ENCODE results near the gene PDE1C.
A peak's percentile ranks its signal among the peaks of the same experiment; 100 is the strongest.

Gene PDE1C

GRCh38 chr7:31767686-31768358 is 302.4 kb downstream of the PDE1C start:
- TF ChIP-seq, protein P1, sequence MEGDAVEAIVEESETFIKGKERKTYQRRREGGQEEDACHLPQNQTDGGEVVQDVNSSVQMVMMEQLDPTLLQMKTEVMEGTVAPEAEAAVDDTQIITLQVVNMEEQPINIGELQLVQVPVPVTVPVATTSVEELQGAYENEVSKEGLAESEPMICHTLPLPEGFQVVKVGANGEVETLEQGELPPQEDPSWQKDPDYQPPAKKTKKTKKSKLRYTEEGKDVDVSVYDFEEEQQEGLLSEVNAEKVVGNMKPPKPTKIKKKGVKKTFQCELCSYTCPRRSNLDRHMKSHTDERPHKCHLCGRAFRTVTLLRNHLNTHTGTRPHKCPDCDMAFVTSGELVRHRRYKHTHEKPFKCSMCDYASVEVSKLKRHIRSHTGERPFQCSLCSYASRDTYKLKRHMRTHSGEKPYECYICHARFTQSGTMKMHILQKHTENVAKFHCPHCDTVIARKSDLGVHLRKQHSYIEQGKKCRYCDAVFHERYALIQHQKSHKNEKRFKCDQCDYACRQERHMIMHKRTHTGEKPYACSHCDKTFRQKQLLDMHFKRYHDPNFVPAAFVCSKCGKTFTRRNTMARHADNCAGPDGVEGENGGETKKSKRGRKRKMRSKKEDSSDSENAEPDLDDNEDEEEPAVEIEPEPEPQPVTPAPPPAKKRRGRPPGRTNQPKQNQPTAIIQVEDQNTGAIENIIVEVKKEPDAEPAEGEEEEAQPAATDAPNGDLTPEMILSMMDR (conservative IDR thresholded peaks at IDR 0.05; ENCODE audit: control insufficient read depth, insufficient read depth, low read depth, low read length): no peak
- no peak overlapping the region for H3K4me3 ChIP-seq (ENCODE audit: control insufficient read depth, low read depth, low read length)
- DNase-seq (ENCODE audit: low read depth): no peak

GRCh38 chr7:31764462-31764861 is 305.7 kb downstream of the PDE1C start:
- H3K4me3 ChIP-seq (ENCODE audit: control insufficient read depth, low read depth, low read length): no peak overlapping the region
- TF ChIP-seq, protein P1 (conservative IDR thresholded peaks at IDR 0.05; ENCODE audit: control insufficient read depth, insufficient read depth, low read depth, low read length): no peak
- peak; percentile 12 for DNase-seq (ENCODE audit: low read depth)

- TF ChIP-seq, protein P1 (conservative IDR thresholded peaks at IDR 0.05; ENCODE audit: control insufficient read depth, insufficient read depth, low read depth, low read length): peak; percentile 19
- no peak for DNase-seq (ENCODE audit: low read depth)
- no peak overlapping the region for H3K4me3 ChIP-seq (ENCODE audit: control insufficient read depth, low read depth, low read length)
Measured at GRCh38 chr7:31763548-31763947, 306.7 kb downstream of the PDE1C start.

DNA sequence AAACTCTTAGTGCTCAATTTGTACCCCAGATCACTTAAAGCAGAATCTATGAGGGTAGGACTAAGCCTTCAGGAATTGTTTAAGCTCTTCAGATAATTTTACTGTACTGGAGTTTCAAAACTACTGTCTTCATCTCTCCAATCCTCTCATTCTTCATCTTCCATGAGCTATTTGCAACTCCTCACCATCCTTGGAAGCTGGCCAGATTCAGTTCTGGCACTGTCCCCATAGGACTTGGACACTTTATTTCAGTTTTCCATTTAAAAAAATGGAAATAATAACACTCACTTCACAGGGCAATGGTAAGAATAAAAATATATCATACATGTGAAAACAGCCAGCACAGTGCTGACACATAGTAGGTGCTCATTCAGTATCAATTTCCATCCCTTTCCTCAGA is 308.6 kb downstream of the PDE1C start:
- peak; percentile 5 for DNase-seq (ENCODE audit: low read depth)
- no peak overlapping the region for H3K4me3 ChIP-seq (ENCODE audit: control insufficient read depth, low read depth, low read length)
- TF ChIP-seq, protein P1 (conservative IDR thresholded peaks at IDR 0.05; ENCODE audit: control insufficient read depth, insufficient read depth, low read depth, low read length): no peak

DNA sequence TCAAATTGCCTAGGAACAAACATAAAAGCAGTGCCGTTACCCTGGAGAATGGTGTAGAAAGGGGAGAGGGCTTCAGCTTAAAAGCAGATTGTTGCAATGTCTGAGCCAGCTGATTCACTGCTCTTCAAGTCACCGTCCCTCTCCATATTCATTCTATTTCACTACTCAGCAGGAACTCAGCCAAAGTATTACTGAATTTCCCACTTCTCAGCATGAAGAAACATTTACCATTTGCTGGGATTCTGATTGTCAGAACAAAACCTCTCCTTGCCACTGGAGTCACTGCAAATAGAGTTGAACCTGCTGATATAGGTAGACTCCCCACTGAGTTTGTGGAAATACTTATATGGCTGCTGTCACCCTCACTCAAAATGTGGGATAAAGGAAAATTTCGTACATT is 311.5 kb downstream of the PDE1C start:
- no peak overlapping the region for H3K4me3 ChIP-seq (ENCODE audit: control insufficient read depth, low read depth, low read length)
- peak; percentile 3 for DNase-seq (ENCODE audit: low read depth)
- TF ChIP-seq, protein P1 (conservative IDR thresholded peaks at IDR 0.05; ENCODE audit: control insufficient read depth, insufficient read depth, low read depth, low read length): no peak

DNA sequence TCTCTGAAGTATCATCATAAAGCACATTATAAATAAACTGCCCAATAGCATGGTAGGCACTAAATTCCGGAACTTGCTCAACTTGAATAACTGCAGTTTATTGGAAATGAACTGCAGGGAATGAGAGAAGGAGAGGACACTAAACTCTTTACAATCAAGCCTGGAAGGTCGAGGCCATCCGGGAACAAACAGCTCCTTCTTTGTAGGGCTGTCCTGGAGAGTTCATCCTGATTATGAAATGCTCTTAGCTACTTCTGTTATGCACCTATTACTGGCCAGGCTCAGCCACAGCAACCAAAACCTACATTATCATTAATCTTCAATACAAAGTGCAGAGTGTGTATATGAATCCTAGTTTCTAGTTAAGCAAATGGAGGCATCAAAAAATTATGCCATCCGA is 318.5 kb downstream of the PDE1C start:
- DNase-seq (ENCODE audit: low read depth): no peak
- TF ChIP-seq, protein P1 (conservative IDR thresholded peaks at IDR 0.05; ENCODE audit: control insufficient read depth, insufficient read depth, low read depth, low read length): no peak
- no peak overlapping the region for H3K4me3 ChIP-seq (ENCODE audit: control insufficient read depth, low read depth, low read length)

GRCh38 chr7:31748084-31748483 is 322.1 kb downstream of the PDE1C start:
- TF ChIP-seq, protein P1 (conservative IDR thresholded peaks at IDR 0.05; ENCODE audit: control insufficient read depth, insufficient read depth, low read depth, low read length): no peak
- no peak for DNase-seq (ENCODE audit: low read depth)
- H3K4me3 ChIP-seq (ENCODE audit: control insufficient read depth, low read depth, low read length): no peak overlapping the region
